WTC11 (cell line): ENCODE data around the gene ATG9B. TPM values are rescaled to one million over a fixed set of nuclear protein-coding genes. Genes with fewer than 3 reads are reported as not detected.

Experiments
- ATAC-seq: fragments of 200-7000 bp; cut with Tn5 transposase; 2 replicates; pipeline ENCODE4 v1.10.0; 2021; ENCODE audit warnings: mild to moderate bottlenecking, moderate library complexity
- CTCF ChIA-PET: fragments of 300-600 bp; sonication (Branson Sonifier 250); formaldehyde crosslinking; loops from one replicate; lab custom pipeline; 2021; ENCODE audit warnings: antibody characterized with exemption; lab: Charles Lee
- POLR2A ChIA-PET: fragments of 350-600 bp; sonication (Branson Sonifier 250); formaldehyde crosslinking; loops from one replicate; lab custom pipeline; 2021; ENCODE audit warnings: antibody characterized with exemption; lab: Charles Lee
- DNase-seq: peaks from one replicate; pipeline ENCODE4 v3.0.0; 2021; ENCODE audit warnings: low spot score
- H3K27ac Mint-ChIP-seq: 2 replicates; pipeline ENCODE4 v1.8.0; 2021; ENCODE audit warnings: mixed read lengths
- H3K27me3 Mint-ChIP-seq: 2 replicates; pipeline ENCODE4 v1.8.0; 2021; ENCODE audit warnings: low read depth, mild to moderate bottlenecking, moderate library complexity, mixed read lengths
- H3K36me3 Mint-ChIP-seq: 2 replicates; pipeline ENCODE4 v1.8.0; 2021; ENCODE audit warnings: mixed read lengths
- H3K4me1 Mint-ChIP-seq: 2 replicates; pipeline ENCODE4 v1.8.0; 2022; ENCODE audit warnings: mixed read lengths
- H3K4me3 Mint-ChIP-seq: 2 replicates; pipeline ENCODE4 v1.8.0; 2021; ENCODE audit warnings: mild to moderate bottlenecking, moderate library complexity, mixed read lengths
- H3K9me3 Mint-ChIP-seq: 2 replicates; pipeline ENCODE4 v1.8.0; 2021; ENCODE audit warnings: mixed read lengths
- CREB1 ChIP-seq: sonication (generic); formaldehyde crosslinking; IDR thresholded peaks from 2 replicates; pipeline ENCODE4 v1.8.0; 2023; ENCODE audit warnings: mild to moderate bottlenecking, missing genetic modification reagents
- EMX1 ChIP-seq: fragments of 250-450 bp; sonication (Bioruptor Pico); IDR thresholded peaks from 2 replicates; pipeline ENCODE4 v1.8.0; 2021; ENCODE audit warnings: mild to moderate bottlenecking
- FOXK1 ChIP-seq: sonication (generic); formaldehyde crosslinking; IDR thresholded peaks from 2 replicates; pipeline ENCODE4 v1.8.0; 2022; ENCODE audit warnings: mild to moderate bottlenecking, moderate library complexity, missing genetic modification reagents
- IRF1 ChIP-seq: sonication (generic); formaldehyde crosslinking; IDR thresholded peaks from 2 replicates; pipeline ENCODE4 v1.8.0; 2023; ENCODE audit warnings: missing genetic modification reagents
- JAZF1 ChIP-seq: fragments of 250-450 bp; sonication (Bioruptor Pico); IDR thresholded peaks from 2 replicates; pipeline ENCODE4 v1.9.0; 2021; ENCODE audit warnings: moderate library complexity, mild to moderate bottlenecking, inconsistent platforms
- KAT7 ChIP-seq: sonication (generic); formaldehyde crosslinking; IDR thresholded peaks from 2 replicates; pipeline ENCODE4 v1.8.1; 2023; ENCODE audit warnings: missing genetic modification reagents, mild to moderate bottlenecking, borderline replicate concordance
- MXD4 ChIP-seq: fragments of 250-450 bp; sonication (Bioruptor Pico); IDR thresholded peaks from 2 replicates; pipeline ENCODE4 v1.8.0; 2021; ENCODE audit warnings: mild to moderate bottlenecking, moderate library complexity, borderline replicate concordance
- NFATC4 ChIP-seq: fragments of 250-450 bp; sonication (Bioruptor Pico); IDR thresholded peaks from 2 replicates; pipeline ENCODE4 v1.9.0; 2021; ENCODE audit warnings: mild to moderate bottlenecking
- NFE2L1 ChIP-seq: sonication (generic); formaldehyde crosslinking; IDR thresholded peaks from 2 replicates; pipeline ENCODE4 v1.8.1; 2023; ENCODE audit warnings: missing genetic modification reagents
- NR3C1 ChIP-seq: sonication (generic); formaldehyde crosslinking; conservative IDR thresholded peaks from 2 replicates; pipeline ENCODE4 v1.8.1; 2023; ENCODE audit warnings: low read depth, mild to moderate bottlenecking, missing genetic modification reagents
- SMAD3 ChIP-seq: sonication (generic); formaldehyde crosslinking; IDR thresholded peaks from 2 replicates; pipeline ENCODE4 v1.8.0; 2022; ENCODE audit warnings: missing genetic modification reagents, mild to moderate bottlenecking, borderline replicate concordance
- TP53 ChIP-seq: sonication (generic); formaldehyde crosslinking; IDR thresholded peaks from 2 replicates; pipeline ENCODE4 v1.8.1; 2023; ENCODE audit warnings: mild to moderate bottlenecking, missing genetic modification reagents
- ZNF121 ChIP-seq: sonication (generic); formaldehyde crosslinking; IDR thresholded peaks from 2 replicates; pipeline ENCODE4 v1.8.0; 2023; ENCODE audit warnings: missing genetic modification reagents
- ZNF232 ChIP-seq: sonication (generic); formaldehyde crosslinking; IDR thresholded peaks from 2 replicates; pipeline ENCODE4 v1.8.0; 2022; ENCODE audit warnings: mild to moderate bottlenecking, missing genetic modification reagents
- ZNF281 ChIP-seq: sonication (generic); formaldehyde crosslinking; IDR thresholded peaks from 2 replicates; pipeline ENCODE4 v1.8.0; 2023; ENCODE audit warnings: mild to moderate bottlenecking, missing genetic modification reagents
- ZNF317 ChIP-seq: sonication (generic); formaldehyde crosslinking; IDR thresholded peaks from 2 replicates; pipeline ENCODE4 v1.8.1; 2023; ENCODE audit warnings: low read depth, mild to moderate bottlenecking, moderate library complexity, missing genetic modification reagents, borderline replicate concordance
- ZNF512 ChIP-seq: sonication (generic); formaldehyde crosslinking; IDR thresholded peaks from 2 replicates; pipeline ENCODE4 v1.8.1; 2022; ENCODE audit warnings: missing genetic modification reagents, borderline replicate concordance
- total RNA-seq: library from RNA; stranded (reverse); gene quantifications from 3 replicates; pipeline ENCODE4 v1.2.3, GENCODE V29; 2021
- TF ChIP-seq, protein P1 (sequence below): fragments of 250-450 bp; sonication (Bioruptor Pico); IDR thresholded peaks from 2 replicates; pipeline ENCODE4 v1.9.0; 2021; ENCODE audit warnings: mild to moderate bottlenecking, borderline replicate concordance
- TF ChIP-seq, protein P2 (sequence below): sonication (generic); formaldehyde crosslinking; IDR thresholded peaks from 2 replicates; pipeline ENCODE4 v1.8.0; 2022; ENCODE audit warnings: mild to moderate bottlenecking, missing genetic modification reagents
- TF ChIP-seq, protein P3 (sequence below): sonication (generic); formaldehyde crosslinking; IDR thresholded peaks from 2 replicates; pipeline ENCODE4 v1.8.1; 2023; ENCODE audit warnings: mild to moderate bottlenecking, missing genetic modification reagents, moderate library complexity

The ATG9B gene
- total RNA-seq, 1 experiment from 2014 or later = 2.4 TPM

DNA sequence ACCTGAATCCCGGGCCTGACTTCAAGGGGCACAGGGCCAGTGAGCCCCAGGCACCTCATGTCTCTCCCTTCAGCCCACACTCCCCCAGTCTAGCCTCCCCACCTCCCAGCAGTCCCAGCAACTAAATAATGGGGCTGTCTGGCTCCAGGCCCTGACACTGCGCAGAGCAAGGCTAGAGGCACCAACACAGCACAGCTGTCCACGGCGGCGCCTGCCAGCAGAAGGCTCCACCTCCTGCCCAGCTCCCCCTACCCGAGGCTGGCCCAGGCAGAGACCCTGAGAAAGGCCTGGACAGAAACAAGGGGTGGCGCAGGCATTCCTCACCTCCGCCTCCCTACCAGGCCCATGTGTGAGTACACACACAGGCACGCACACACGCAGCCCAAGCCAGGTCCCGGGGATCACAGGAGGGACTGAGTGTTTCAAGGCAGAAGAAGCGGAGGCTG, 52.2 kb downstream of the ATG9B start:
- Mint-ChIP-seq H3K27ac (no peak overlapping the region), H3K4me1 (peaks cover 54% of the 10 kb centered on the region), H3K9me3 (no peaks in the 10 kb centered on the region), H3K27me3 (peaks cover 19% of the 10 kb centered on the region), H3K4me3 (no peak overlapping the region)
- CTCF ChIA-PET = interaction anchor here (6.0 kb wide), 1 partner anchor 9 kb away, joined by 36 read pairs; no protein-coding TSS in a partner anchor
- no peak for DNase-seq
- no peak for ATAC-seq
- POLR2A ChIA-PET = no interaction called here
- no peak for TF ChIP-seq JAZF1
- TF ChIP-seq ZNF121 = no peak
- TF ChIP-seq, protein P1, sequence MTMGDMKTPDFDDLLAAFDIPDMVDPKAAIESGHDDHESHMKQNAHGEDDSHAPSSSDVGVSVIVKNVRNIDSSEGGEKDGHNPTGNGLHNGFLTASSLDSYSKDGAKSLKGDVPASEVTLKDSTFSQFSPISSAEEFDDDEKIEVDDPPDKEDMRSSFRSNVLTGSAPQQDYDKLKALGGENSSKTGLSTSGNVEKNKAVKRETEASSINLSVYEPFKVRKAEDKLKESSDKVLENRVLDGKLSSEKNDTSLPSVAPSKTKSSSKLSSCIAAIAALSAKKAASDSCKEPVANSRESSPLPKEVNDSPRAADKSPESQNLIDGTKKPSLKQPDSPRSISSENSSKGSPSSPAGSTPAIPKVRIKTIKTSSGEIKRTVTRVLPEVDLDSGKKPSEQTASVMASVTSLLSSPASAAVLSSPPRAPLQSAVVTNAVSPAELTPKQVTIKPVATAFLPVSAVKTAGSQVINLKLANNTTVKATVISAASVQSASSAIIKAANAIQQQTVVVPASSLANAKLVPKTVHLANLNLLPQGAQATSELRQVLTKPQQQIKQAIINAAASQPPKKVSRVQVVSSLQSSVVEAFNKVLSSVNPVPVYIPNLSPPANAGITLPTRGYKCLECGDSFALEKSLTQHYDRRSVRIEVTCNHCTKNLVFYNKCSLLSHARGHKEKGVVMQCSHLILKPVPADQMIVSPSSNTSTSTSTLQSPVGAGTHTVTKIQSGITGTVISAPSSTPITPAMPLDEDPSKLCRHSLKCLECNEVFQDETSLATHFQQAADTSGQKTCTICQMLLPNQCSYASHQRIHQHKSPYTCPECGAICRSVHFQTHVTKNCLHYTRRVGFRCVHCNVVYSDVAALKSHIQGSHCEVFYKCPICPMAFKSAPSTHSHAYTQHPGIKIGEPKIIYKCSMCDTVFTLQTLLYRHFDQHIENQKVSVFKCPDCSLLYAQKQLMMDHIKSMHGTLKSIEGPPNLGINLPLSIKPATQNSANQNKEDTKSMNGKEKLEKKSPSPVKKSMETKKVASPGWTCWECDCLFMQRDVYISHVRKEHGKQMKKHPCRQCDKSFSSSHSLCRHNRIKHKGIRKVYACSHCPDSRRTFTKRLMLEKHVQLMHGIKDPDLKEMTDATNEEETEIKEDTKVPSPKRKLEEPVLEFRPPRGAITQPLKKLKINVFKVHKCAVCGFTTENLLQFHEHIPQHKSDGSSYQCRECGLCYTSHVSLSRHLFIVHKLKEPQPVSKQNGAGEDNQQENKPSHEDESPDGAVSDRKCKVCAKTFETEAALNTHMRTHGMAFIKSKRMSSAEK = no peak
- TF ChIP-seq NR3C1 (CRISPR knock-in tag) = no peak
- TF ChIP-seq NFE2L1 = no peak
- TF ChIP-seq NFATC4 (CRISPR knock-in tag) = no peak
- no peak for TF ChIP-seq KAT7 (CRISPR knock-in tag)
- no peak for TF ChIP-seq ZNF232
- no peak for TF ChIP-seq TP53
- TF ChIP-seq MXD4 (CRISPR knock-in tag) = no peak
- TF ChIP-seq SMAD3 = no peak
- TF ChIP-seq IRF1 (CRISPR knock-in tag) = no peak
- no peak for TF ChIP-seq ZNF512 (CRISPR knock-in tag)
- no peak for TF ChIP-seq FOXK1
- no peak for TF ChIP-seq EMX1 (CRISPR knock-in tag)
- TF ChIP-seq CREB1 = no peak
- TF ChIP-seq, protein P2, sequence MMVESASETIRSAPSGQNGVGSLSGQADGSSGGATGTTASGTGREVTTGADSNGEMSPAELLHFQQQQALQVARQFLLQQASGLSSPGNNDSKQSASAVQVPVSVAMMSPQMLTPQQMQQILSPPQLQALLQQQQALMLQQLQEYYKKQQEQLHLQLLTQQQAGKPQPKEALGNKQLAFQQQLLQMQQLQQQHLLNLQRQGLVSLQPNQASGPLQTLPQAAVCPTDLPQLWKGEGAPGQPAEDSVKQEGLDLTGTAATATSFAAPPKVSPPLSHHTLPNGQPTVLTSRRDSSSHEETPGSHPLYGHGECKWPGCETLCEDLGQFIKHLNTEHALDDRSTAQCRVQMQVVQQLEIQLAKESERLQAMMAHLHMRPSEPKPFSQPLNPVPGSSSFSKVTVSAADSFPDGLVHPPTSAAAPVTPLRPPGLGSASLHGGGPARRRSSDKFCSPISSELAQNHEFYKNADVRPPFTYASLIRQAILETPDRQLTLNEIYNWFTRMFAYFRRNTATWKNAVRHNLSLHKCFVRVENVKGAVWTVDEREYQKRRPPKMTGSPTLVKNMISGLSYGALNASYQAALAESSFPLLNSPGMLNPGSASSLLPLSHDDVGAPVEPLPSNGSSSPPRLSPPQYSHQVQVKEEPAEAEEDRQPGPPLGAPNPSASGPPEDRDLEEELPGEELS (CRISPR knock-in tag) = no peak
- TF ChIP-seq, all 79 proteins: peak for 0
- H3K36me3 Mint-ChIP-seq = no peaks in the 10 kb centered on the region

DNA sequence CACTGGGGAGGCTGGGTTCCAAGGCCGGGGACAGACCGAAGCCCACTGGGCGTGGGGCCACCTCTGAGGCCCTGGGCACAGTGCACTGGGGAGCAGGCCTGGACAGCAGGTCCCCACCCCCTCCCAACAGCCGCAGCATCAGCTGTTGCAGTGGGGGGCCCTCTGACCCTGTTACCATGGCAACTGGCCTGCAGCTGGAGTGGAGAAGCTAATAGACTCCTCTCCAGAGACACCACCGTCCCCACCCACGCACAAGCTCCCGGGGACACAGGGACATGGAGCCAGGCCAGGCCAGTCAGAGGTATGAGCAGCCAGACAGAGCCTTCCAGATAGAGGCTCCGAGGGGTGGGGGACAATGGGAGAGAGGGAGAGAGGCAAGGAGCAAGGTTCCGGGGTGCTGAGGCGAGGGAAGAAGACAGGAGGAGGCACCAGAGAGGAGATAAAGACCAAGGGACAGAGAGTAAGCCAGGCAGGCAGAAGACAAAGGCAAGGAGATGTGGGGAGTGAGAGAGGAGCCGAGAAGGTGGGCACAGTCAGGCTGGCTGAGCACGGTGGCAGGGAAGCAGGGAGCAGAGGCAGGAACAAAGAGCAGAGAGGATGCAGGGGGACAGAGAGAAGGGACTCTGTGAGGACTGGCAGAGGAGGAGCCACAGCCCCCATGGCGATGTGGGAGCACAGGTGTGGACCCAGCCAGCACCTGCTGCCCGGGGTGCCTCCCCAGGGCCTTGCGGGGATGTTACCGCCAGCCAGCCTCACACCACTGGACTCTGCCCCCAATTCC, 52.9 kb downstream of the ATG9B start:
- POLR2A ChIA-PET = no interaction called here
- CTCF ChIA-PET = interaction anchor here (0.6 to 6.0 kb wide), 8 partner anchors 8 to 558 kb away, joined by 3 to 50 read pairs (median 8); no protein-coding TSS in a partner anchor
- H3K36me3 Mint-ChIP-seq = no peaks in the 10 kb centered on the region
- no peak for TF ChIP-seq ZNF512 (CRISPR knock-in tag)
- no peak for TF ChIP-seq ZNF281 (CRISPR knock-in tag)
- TF ChIP-seq, protein P3, sequence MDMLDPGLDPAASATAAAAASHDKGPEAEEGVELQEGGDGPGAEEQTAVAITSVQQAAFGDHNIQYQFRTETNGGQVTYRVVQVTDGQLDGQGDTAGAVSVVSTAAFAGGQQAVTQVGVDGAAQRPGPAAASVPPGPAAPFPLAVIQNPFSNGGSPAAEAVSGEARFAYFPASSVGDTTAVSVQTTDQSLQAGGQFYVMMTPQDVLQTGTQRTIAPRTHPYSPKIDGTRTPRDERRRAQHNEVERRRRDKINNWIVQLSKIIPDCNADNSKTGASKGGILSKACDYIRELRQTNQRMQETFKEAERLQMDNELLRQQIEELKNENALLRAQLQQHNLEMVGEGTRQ (CRISPR knock-in tag) = no peak
- TF ChIP-seq ZNF317 (CRISPR knock-in tag) = no peak

More for the DNA sequence above, 52.9 kb downstream of the ATG9B start:
- H3K9me3 Mint-ChIP-seq = no peaks in the 10 kb centered on the region
- H3K27me3 Mint-ChIP-seq = peaks cover 13% of the 10 kb centered on the region
- DNase-seq (no peak), ATAC-seq (no peak)
- H3K4me3 Mint-ChIP-seq = no peak overlapping the region
- peaks cover 48% of the 10 kb centered on the region for H3K4me1 Mint-ChIP-seq
- H3K27ac Mint-ChIP-seq = peak overlapping the region; percentile 80
